T1000 (cell line): ENCODE measurements around the gene IQCF2.
"Not testable (repeated sequence)": the region's sequence is repeated elsewhere in the genome, so short reads cannot be mapped to it uniquely, and the experiment has no call there.

Experiments
- DNase-seq: peaks from one replicate; lab custom pipeline; 2025; ENCODE audit warnings: mixed read lengths; lab: John Stamatoyannopoulos, UW

IQCF2 gene

DNA sequence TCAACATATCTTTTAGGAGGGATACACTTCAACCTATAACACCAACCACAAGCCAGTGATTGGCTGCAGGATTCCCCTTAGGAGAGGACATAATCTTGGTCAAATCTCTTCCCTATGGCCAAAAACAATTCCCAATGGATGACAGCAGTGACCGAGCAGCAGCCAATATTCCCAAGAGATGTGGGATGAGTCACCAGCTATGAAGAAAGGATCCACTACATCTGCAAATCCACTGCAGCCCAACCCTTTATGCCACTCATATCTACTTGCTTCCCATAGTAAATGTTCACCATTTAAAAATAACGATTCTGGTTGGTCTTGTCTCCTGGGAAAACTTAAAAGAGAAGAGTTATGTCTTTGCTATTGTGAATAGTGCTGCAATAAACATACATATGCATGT, 18.5 kb downstream of the IQCF2 start:
- DNase-seq, result no peak

DNA sequence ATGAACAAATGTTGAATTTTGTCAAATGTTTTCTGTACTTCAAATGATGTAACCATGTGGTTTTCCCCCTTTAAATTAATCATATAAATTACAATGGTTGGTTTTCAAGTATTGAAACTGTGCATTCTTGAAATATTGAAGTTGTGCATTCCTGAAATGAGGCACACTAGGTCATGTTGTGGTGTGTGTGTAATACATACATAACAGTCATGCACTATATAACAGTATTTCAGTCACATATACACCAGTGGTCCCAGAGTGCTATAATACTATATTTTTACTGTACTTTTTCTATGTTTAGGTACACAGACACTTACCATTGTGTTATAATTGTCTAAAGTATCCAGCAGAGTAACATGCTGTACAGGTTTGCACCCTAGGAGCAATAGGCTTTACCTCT, 25.0 kb downstream of the IQCF2 start:
- no peak for DNase-seq

DNA sequence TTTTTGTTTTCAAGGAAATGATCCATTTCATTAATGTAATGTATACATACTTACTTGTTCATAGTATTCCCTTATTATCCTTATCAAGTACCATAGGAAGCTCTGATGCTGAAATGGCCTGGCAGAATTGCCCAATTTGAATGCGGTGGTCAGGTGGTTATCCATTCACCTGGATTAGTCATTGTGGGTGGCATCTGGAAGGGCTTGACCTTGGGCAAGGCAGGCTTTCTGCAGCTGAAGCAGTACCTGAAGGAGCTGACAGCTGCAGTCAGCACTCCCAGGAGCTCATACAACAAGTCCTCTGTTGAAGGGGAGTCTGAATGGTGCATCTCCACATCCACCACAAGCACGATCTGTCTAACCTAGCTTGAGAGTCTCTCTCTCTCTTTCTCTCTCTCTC, 26.2 kb downstream of the IQCF2 start:
- DNase-seq, result no peak

DNA sequence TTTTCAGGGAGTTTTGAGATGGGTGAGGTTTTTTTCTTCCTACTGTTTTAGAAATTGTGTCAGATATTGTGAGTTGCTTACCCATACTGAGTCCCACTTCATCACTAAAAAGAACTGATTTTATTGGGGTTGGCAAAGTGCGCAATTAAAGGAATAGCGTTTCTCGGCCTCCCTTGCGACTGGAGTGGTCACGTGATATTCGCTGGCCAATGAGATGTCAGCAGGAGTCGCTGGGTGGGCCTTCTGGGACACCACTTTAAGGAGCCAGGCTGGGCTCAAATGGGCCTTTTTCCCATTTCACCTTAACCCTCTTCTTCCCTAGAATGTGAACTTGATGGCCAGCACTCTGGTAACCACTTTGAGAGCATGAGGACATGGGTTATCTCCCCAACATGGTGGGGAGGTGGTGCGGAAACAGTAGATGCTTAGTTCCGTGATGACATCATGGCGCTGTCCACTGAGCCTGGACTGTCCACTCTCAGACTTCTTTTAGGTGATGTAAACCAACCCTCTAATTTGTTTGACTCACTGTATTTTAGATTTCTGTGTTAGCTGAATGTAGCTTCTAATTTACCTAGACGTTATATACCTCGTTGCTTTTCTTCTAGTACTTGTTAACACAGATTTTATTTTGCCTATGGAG, 27.2 kb downstream of the IQCF2 start:
- DNase-seq, result no peak

DNA sequence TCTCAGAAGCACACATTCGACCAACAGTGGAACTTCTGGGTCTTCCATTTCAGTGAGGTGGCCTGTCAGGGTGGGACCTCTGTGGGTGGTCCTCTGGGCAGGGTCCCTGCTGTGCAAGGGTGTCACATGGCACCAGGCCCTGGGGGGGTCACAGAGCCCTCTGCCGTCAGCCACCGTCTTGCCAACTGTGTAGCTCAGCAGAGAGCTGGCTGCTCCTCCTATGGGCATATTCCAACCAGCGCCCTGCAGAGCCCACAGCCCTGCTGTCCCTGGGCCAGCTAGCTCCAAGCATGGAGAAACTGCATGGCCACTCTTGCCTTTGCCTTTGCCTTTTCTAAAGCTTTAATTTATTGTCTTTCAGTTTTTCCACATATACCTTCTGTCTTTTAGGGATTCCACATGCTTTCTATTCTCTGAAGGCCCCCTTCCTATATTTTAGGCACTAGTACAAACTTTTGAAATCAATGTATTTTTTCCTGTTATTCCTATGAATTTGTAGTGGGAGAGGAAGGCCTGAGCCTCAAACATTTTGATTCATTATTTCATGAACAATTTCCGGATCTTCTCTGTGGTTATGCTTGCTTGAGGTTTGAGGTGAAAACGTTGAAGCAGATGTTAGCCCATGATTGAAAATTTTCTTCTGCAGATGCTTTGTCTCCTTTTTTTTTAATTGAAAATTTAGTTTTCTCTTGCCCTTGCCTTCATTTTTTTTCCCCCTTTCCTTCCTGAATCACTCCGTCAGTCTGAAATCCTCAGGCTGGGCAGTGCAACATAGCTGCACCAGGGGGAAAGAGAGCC, 30.0 kb downstream of the IQCF2 start:
- no peak for DNase-seq

DNA sequence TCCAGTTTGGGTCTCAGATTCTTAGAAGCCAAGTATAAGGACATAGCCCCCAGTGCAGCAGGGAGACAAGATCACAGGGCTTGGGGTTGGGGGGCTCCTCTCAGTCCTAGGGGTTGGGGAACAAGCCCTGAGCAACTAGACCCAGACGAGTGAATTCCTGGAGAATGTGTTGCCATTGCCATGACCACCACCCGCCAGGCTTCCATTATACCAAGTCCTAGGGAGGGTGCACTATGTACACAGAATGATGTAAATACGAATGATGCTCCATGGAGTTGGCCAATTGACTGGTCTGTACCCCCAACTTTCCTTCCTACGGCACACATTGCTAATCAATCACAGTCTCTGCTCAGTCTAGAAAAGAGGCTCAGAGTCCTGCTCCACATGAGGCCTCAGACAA, 33.0 kb downstream of the IQCF2 start:
- no peak for DNase-seq

DNA sequence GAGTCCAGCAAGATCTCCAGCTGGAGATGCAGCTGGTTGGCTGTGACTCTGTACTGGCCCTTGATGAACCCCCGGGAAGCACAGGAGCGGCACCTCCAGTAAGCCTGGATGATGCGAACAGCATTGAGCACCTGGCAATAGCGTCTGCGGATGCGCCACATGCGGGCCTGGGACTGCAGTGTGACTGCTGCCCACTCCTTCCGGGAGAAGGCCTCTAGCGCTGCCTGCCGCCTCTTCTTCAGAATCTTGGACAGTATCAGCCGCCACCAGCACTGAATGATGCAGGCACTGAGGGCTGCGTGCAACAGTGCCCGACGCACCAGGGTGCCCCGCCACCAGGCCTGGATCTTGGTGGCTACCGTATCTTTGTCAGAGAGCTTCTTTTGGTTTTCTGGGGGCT, 33.5 kb downstream of the IQCF2 start:
- no peak for DNase-seq

DNA sequence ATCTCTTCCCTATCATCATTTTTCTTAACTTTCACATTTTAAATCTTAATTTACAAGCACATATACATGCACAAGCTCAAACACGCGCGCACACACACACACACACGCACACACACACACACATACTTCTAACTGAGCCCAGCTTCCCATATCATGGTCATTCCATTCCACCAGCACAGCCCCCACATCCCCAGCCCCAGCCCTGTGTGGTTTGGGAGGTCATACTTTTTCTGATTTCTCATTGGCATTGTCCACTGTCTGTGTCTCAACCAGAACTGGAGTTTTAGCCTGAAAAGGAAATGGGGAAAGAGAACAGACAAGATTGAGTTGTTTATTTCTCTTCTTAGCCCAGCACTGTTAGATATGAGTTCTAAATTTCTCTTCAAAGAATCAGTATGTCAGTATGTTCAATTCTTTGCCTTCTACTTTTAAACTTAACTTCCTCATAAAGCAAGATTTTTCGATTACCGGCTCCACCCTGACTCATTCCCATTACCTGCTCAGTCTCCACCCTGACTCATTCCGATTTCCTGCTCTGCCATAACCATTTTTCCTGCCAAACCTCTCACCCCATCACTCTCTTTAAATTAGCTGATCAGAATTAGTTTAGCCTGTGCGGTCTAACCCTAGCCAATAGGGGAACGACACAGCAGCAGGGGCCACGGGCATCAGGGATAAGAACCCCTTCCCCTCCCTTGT, 35.3 kb downstream of the IQCF2 start:
- no peak for DNase-seq

DNA sequence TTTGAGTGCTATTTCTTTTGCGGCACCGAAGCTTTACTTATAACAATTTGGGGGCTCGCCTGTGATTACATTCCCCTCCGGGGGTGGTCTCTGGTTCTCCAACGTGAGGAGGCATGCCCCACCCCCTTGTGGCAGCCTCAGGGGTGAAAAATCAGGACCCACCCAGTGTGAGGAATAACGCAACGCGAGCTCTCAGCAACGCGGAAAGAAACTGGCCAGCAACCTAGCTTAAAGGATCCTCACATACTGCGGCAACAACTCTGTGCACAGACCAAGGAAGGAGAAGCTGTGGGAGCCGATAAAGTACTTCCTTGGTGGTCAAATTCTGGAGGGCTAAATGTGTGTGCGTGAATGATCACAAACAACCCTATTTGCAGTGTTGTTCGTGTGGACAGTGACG, 36.0 kb downstream of the IQCF2 start:
- no peak for DNase-seq

DNA sequence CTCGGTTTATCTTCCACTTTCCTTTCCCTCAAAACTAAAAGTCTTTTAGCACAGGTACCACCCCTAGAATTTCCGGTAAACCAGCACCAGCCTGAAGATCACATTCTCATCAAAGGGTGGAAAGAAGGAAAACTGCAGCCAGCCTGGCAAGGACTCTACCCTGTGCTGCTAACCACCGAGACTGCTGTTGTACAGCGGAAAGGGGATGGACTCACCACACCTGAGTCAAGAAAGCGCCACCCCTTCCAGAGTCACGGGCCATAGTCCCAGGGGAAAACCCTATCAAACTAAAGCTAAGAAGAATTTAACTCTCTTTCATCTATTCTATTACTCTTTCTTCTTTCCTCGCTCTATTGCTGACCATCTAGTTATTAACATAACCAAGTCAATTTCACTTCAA, 38.6 kb downstream of the IQCF2 start:
- DNase-seq, result not testable (repeated sequence)

DNA sequence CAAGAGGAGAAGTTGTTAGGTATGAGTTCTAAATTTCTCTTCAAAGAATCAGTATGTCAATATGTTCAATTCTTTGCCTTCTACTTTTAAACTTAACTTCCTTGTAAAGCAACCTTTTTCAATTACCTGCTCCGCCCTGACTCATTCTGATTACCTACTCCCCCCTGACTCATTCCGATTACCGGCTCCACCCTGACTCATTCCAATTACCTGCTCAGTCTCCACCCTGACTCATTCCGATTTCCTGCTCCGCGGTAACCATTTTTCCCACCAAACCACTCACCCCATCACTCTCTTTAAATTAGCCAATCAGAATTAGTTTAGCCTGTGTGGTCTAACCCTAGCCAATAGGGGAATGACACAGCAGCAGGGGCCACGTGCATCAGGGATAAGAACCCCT, 40.9 kb downstream of the IQCF2 start:
- not testable (repeated sequence) for DNase-seq

DNA sequence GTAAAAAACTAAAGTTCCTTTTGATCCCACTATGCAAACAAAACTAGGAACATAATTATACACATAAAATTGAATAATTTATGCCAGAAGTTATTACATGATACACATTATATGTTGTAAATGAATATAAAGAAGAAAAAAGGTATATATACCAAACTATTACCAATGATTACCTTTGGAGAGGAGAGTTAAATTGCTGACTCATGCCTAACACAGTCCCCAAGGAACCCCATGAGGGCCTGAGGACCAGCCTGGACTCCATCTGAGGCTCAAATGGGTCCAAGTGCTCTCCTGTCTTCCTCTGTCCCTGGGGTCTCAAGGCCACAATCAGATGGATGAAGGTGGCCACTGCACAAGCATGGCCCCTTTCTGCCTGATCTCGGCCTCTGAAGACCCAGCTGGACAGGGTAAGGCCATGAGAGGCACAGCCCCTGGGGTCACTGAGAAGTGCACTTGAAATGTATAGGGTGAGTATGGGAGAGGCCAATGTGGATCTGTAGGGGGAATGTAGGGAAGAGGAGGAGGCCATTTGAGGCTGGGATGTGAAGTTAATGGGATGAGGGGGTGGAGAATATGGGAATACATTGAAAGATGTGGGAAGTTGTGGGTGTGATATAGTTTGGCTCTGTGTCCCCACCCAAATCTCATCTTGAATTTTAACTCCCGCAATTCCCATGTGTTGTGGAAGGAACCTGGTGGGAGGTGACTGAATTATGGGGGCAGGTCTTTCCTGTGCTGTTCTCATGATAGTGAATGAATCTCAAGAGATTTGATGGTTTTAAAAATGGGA, 42.8 kb downstream of the IQCF2 start:
- no peak for DNase-seq

DNA sequence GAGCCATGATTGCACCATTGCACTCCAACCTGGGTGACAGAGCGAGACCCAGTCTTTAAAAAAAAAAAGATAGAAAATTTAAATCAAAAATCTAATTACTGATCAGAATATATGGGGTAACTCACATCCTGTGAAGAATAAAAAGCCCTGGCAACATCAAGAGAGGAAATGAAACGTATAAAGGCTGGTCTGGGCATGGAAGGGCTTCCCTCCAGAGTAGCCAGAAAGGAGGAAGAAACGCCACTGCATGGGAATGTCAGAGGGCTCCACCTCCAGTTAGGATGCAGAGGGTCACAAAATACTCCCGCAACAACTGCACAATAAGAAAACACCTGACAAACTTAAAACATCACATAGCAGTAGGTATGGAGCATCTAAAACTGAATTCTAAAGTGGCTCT, 46.6 kb downstream of the IQCF2 start:
- no peak for DNase-seq
